NCI-H2171 (cell line): ENCODE measurements around the gene SH3BP5L.

Experiments
- DNase-seq: peaks from one replicate; lab custom pipeline; 2025; lab: John Stamatoyannopoulos, UW

SH3BP5L gene

GRCh38 chr1:248825573-248825908 lies 174 bp downstream of the SH3BP5L start:
- DNase-seq = no peak

- no peak for DNase-seq
Measured at GRCh38 chr1:248825136-248825535, 579 bp downstream of the SH3BP5L start.

GRCh38 chr1:248824701-248825100 lies 1.0 kb downstream of the SH3BP5L start:
- no peak for DNase-seq

- no peak for DNase-seq
Measured at GRCh38 chr1:248824301-248824700, 1.4 kb downstream of the SH3BP5L start.

- DNase-seq = no peak
Measured at GRCh38 chr1:248823517-248824001, 2.2 kb downstream of the SH3BP5L start.

GRCh38 chr1:248822148-248823032 lies 3.3 kb downstream of the SH3BP5L start:
- no peak for DNase-seq

GRCh38 chr1:248821641-248822040 lies 4.1 kb downstream of the SH3BP5L start:
- no peak for DNase-seq

- no peak for DNase-seq
Measured at GRCh38 chr1:248821101-248821500, 4.6 kb downstream of the SH3BP5L start.

GRCh38 chr1:248820041-248820585 lies 5.6 kb downstream of the SH3BP5L start:
- DNase-seq = no peak

- DNase-seq = no peak
Measured at GRCh38 chr1:248818505-248819374, 7.0 kb downstream of the SH3BP5L start.

- DNase-seq = no peak
Measured at GRCh38 chr1:248817065-248817464, 8.7 kb downstream of the SH3BP5L start.

- no peak for DNase-seq
Measured at GRCh38 chr1:248816042-248816851, 9.5 kb downstream of the SH3BP5L start.

- no peak for DNase-seq
Measured at GRCh38 chr1:248815407-248816034, 10.2 kb downstream of the SH3BP5L start.

GRCh38 chr1:248814351-248814750 lies 11.4 kb downstream of the SH3BP5L start:
- DNase-seq = no peak

GRCh38 chr1:248813546-248813945 lies 12.2 kb downstream of the SH3BP5L start:
- DNase-seq = no peak

GRCh38 chr1:248812736-248813425 lies 12.8 kb downstream of the SH3BP5L start:
- no peak for DNase-seq

- no peak for DNase-seq
Measured at GRCh38 chr1:248811514-248812490, 13.9 kb downstream of the SH3BP5L start.

- DNase-seq = no peak
Measured at GRCh38 chr1:248810727-248811513, 14.8 kb downstream of the SH3BP5L start.
